Loucy (cell line): ENCODE measurements around the gene RSPRY1.

Experiments used
- CTCF ChIP-seq: fragments of 200-600 bp; sonication (generic); conservative IDR thresholded peaks from 2 replicates; pipeline ENCODE4 v1.5.1; 2014; ENCODE audit warnings: mild to moderate bottlenecking, antibody characterized with exemption, low read length
- EZH2phosphoT487 ChIP-seq: fragments of 200-600 bp; IDR thresholded peaks from 2 replicates; pipeline ENCODE4 v1.6.1; 2018; ENCODE audit warnings: antibody characterized with exemption, mild to moderate bottlenecking, moderate library complexity, borderline replicate concordance

- no peak for TF ChIP-seq EZH2phosphoT487
- TF ChIP-seq CTCF, result no peak
These were observed 48.4 kb upstream of the RSPRY1 start for GRCh38 chr16:57137566-57138273.
